ENCODE results near the gene CACNA1C.
"Not testable (repeated sequence)": the region's sequence is repeated elsewhere in the genome, so short reads cannot be mapped to it uniquely, and the experiment has no call there.

Gene CACNA1C

DNA sequence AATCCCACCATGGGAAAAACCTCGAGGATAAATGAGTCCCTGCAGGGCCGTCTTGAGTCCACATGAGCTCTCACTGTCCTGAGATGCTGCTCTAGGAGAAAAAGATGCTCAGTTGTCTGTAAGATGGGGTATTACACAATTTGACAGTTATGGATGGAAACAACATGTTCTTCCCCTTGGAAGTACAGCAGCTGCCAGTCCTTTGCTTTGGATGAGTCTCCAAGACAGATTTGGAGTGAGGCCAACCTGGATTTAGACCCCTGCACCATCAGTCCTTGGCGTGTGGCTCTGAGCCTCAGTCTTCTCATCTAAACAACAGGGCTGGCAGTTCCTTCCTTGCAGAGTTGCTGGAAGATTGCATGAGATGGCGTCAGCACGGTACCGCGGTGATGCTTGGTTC, 432.9 kb downstream of the CACNA1C start:
- no peak for DNase-seq (ENCODE audit: low read depth in 2 of 2)
- H3K4me3 ChIP-seq (replicated peaks in 1 of 2; ENCODE audit: low read depth in 2 of 2, low read length in 2 of 2) = no peak overlapping the region
- TF ChIP-seq, protein P1, sequence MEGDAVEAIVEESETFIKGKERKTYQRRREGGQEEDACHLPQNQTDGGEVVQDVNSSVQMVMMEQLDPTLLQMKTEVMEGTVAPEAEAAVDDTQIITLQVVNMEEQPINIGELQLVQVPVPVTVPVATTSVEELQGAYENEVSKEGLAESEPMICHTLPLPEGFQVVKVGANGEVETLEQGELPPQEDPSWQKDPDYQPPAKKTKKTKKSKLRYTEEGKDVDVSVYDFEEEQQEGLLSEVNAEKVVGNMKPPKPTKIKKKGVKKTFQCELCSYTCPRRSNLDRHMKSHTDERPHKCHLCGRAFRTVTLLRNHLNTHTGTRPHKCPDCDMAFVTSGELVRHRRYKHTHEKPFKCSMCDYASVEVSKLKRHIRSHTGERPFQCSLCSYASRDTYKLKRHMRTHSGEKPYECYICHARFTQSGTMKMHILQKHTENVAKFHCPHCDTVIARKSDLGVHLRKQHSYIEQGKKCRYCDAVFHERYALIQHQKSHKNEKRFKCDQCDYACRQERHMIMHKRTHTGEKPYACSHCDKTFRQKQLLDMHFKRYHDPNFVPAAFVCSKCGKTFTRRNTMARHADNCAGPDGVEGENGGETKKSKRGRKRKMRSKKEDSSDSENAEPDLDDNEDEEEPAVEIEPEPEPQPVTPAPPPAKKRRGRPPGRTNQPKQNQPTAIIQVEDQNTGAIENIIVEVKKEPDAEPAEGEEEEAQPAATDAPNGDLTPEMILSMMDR (IDR thresholded peaks at IDR 0.05; ENCODE audit: low read depth, low read length) = no peak

DNA sequence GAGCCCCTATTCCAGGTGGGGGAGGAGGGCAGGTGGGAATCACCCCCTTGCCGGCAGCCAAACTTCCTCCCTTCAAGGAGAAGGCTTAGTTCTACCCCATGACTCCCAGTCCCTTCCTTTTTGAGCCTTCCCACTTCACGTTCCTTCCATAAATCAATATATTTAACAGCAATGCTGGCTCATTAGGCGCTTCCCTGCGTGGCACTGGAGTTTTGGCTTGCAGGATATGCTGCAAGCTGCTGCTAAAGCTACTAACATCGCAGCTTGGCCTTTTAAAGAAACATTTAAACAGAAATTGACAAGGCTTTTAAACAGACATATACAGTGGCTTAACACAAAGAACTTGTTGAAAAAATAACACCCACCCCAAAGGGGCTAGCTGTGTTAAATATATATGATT, 434.0 kb downstream of the CACNA1C start:
- DNase-seq (ENCODE audit: low read depth in 2 of 2) = no peak
- H3K4me3 ChIP-seq (replicated peaks in 1 of 2; ENCODE audit: low read depth in 2 of 2, low read length in 2 of 2) = no peak overlapping the region
- TF ChIP-seq, protein P1 (IDR thresholded peaks at IDR 0.05; ENCODE audit: low read depth, low read length) = no peak

DNA sequence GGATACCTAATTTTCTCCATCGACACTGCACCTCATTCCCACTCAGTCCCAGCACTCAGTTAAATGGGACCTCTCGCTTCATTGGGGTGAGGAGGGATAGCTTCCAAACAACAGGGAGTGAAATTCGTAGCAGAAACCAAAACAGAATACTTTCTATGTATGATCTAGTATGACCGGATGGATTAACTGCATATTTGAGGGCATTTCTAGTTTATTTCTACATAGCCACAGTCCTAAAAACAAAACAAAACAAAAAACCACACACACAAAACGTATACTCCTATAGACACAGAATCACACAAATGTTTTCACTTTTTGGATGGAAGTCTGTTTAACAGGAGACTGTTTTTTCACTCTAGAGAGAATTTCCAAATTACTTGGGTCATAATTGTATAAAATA, 434.5 kb downstream of the CACNA1C start:
- TF ChIP-seq, protein P1 (IDR thresholded peaks at IDR 0.05; ENCODE audit: low read depth, low read length) = no peak

DNA sequence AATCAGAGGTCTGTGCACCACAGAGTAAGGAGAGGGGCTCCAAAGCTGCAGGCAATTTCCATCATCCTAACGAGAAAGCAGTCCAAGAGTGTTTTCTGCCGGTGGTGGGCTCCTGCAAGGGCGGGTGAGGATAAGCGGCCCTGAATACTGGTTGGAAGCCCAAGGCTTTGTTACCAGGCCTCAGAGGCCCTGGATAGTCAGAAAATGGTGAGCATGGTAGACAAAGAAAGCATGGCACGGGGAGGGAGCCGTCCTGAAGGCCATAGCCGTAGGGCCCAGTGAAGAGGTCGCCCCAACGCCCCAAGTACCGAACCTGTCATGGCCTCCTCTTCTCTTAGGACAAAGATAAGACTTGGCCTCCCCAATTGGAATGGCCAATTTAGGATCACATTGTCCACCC, 435.3 kb downstream of the CACNA1C start:
- TF ChIP-seq, protein P1 (IDR thresholded peaks at IDR 0.05; ENCODE audit: low read depth, low read length) = no peak
- no peak overlapping the region for H3K4me3 ChIP-seq (replicated peaks in 1 of 2; ENCODE audit: low read depth in 2 of 2, low read length in 2 of 2)
- no peak for DNase-seq (ENCODE audit: low read depth in 2 of 2)

More for the DNA sequence above, 434.5 kb downstream of the CACNA1C start:
- H3K4me3 ChIP-seq (replicated peaks in 1 of 2; ENCODE audit: low read depth in 2 of 2, low read length in 2 of 2) = no peak overlapping the region
- DNase-seq (ENCODE audit: low read depth in 2 of 2) = no peak

DNA sequence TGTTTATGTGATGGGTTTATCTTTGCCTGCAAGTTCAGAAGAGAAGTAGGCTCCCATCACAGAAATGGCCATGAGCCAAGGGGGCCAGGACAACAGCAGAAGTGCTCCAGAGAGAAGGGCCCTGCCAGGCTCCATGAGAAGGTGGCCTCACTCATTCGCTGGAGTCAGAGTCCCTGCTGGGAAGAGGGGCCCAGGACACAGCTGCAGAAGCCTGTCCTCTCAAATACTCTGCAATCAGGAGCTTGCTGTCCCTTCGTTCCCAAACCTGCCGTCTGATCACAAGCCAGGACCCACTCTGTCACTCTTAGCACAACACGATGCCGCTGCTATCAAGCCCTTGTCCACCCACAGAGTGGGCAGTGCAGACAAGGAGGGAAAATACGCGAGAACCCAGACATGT, 435.8 kb downstream of the CACNA1C start:
- TF ChIP-seq, protein P1 (IDR thresholded peaks at IDR 0.05; ENCODE audit: low read depth, low read length) = no peak
- DNase-seq (ENCODE audit: low read depth in 2 of 2) = no peak
- no peak overlapping the region for H3K4me3 ChIP-seq (replicated peaks in 1 of 2; ENCODE audit: low read depth in 2 of 2, low read length in 2 of 2)

DNA sequence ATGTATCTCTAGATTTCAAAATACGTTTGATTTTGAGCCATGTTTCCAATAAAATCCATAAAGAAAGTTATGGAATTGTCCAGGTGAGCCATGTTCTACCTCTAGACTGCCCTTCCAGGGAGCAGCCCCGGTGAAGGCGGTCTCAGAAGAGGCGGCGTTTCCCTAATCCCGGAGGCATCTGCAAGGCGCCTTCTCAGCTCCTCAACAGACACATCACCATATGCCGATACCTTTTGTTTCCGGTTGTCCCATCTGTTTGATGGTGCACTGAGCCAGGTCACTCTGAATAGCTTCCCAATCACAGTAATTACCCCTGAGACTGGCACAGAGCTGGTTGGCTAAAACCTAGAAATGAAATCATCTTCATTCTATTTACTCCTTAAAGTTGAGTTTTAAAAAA, 436.5 kb downstream of the CACNA1C start:
- TF ChIP-seq, protein P1 (IDR thresholded peaks at IDR 0.05; ENCODE audit: low read depth, low read length) = no peak
- H3K4me3 ChIP-seq (replicated peaks in 1 of 2; ENCODE audit: low read depth in 2 of 2, low read length in 2 of 2) = no peak overlapping the region
- DNase-seq (ENCODE audit: low read depth in 2 of 2) = no peak

DNA sequence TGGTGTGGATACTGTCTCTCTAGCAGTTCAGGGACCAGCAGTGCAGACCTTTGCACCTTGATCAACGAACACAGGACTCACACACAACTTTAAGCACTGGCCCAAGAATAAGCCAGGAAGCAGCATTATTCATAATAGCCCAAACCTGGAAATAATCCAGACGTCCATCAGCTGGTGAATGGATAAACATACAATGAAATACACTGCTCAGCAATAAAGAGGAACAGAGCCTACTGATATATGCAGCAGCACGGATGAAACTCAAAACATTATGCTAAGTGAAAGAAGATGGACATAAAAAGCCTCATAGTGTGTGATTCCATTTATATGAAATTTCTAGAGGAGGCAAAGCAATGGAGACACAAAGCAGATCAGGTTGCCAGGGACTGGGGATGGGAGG, 438.0 kb downstream of the CACNA1C start:
- H3K4me3 ChIP-seq (replicated peaks in 1 of 2; ENCODE audit: low read depth in 2 of 2, low read length in 2 of 2) = no peak overlapping the region
- TF ChIP-seq, protein P1 (IDR thresholded peaks at IDR 0.05; ENCODE audit: low read depth, low read length) = no peak
- no peak for DNase-seq (ENCODE audit: low read depth in 2 of 2)

DNA sequence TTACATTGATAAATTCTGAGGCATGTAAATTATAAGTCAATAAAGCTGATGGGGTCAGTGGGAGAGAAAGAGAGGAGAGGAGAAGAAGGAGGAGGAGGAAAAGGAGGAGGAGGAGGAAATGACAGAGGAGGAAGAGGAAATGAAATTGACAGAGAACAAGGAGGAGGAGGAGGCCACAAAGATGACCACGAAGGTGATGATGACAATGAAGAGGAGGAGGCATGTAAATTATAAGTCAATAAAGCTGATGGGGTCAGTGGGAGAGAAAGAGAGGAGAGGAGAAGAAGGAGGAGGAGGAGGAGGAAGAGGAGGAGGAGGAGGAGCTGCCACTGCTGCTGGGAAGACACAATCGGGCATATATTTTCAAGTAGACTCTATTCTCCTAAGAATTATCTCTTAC, 438.6 kb downstream of the CACNA1C start:
- not testable (repeated sequence) for DNase-seq (ENCODE audit: low read depth in 2 of 2)

More for the DNA sequence above, 438.6 kb downstream of the CACNA1C start:
- not testable (repeated sequence) for H3K4me3 ChIP-seq (replicated peaks in 1 of 2; ENCODE audit: low read depth in 2 of 2, low read length in 2 of 2)
